Fibroblast of skin of left quadriceps (primary cell): Measurements from ENCODE around the gene IL1RAP.
"Not testable (repeated sequence)": the region's sequence is repeated elsewhere in the genome, so short reads cannot be mapped to it uniquely, and the experiment has no call there.

Source experiments
- DNase-seq, 2 experiments: peaks; one replicate each; pipeline ENCODE4 v3.0.0-alpha.2; 2013; ENCODE audit warnings: low read depth in 2 of 2

The IL1RAP gene

DNA sequence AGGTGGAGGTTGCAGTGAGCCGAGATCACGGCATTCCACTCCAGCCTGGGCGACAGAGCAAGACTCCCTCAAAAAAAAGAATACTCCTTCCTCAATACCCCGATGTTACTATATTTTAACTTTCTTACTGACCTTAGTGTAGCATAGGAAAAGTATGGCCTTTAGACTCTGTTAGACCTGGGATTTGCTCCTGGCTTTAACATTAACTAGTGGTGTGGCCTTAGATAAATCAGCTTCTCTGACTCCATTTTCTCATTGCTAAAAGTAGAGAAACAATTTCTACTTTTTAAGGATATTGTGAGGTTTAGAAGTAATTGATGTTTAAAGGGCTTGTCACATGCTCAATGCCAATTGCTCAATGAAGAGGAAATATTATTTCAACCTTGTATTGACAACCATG lies 7.6 kb upstream of the IL1RAP start:
- DNase-seq, result no peak

GRCh38 chr3:190512666-190513065 lies 1.2 kb upstream of the IL1RAP start:
- DNase-seq, result no peak

- DNase-seq, result no peak
Observed at GRCh38 chr3:190514413-190515153, 698 bp downstream of the IL1RAP start.

- DNase-seq, result no peak
Observed at GRCh38 chr3:190516416-190516815, 2.5 kb downstream of the IL1RAP start.

DNA sequence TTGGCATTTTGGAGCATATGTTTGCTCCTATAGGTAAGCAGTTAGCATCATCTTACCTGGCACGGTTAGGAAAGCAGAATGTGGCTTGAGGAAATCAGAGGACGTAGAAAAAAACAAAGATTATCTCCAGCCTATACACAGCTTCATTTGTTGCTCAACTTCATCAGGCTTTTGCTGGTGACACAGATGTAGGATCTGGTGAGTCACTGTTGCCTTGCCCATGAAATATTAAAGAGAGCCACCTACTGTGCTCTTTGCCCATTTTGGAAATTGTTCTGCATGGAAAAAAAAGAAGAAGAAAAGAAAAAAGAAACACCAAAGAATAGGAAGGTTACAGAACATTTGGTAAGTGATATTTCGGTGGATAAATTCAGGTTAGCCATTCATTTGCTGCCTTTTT lies 3.8 kb downstream of the IL1RAP start:
- no peak for DNase-seq

GRCh38 chr3:190518531-190518930 lies 4.6 kb downstream of the IL1RAP start:
- not testable (repeated sequence) for DNase-seq

DNA sequence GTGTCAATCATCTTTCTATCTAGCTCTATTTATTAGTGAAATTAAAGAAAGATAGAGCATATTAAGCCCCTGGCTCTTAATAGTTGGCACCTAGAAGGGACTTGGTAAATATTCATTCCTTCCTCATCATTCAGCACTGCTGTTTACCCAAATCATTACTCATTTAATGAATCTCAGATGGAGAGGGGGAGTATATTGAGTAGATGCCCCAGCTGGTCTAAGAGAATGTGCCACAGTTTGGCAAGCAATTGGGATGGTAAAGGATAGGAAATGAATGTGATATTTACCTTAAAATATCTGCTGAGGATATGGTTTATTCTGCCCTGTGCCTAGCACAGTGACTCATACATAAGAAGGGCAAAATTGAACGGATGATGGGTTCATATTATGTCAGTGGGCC lies 6.0 kb downstream of the IL1RAP start:
- no peak for DNase-seq

DNA sequence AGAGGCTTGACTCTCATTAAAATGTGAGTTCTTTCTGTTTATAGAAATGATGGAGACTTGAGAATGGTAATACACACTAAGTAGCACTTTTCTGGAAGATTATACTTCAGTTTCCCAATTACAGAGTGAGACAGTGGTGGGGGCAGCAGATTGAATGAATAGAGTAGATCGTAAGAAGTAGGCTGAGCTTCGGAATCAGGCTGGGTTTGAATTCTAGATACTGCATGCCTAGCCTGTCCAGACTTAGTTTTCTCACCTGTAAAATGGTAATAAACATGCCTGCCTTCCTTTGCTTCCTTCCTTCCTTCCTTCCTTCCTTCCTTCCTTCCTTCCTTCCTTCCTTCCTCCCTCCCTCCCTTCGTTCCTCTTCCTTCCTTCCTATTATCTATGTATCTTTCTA lies 8.1 kb downstream of the IL1RAP start:
- no peak for DNase-seq

DNA sequence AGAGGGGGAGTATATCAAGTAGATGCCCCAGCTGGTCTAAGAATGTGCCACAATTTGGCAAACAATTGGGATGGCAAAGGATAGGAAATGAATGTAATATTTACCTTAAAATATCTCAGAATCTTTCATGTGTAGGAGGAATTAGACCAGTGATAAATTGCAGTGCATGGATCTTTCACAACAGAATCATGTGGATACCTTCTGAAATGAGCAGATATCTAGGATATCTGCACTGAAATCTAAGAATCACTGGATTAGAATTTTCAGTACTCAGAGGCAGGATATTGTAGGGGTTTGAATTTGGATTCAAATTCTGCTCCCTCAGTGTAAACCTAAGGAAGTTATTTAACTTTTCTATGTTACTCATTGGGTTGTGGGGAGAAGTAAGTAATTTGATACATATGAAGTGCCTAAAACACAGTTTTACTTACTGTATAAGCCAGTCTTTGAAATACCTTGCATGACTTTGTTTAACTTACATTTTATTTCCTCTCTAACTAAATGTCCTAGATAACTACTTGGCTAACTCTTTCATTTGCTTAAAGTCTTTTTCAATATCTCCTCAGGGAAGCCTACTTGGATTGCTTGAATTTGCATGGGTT lies 8.8 kb downstream of the IL1RAP start:
- DNase-seq, result no peak

GRCh38 chr3:190524942-190525341 lies 11.1 kb downstream of the IL1RAP start:
- no peak for DNase-seq

- DNase-seq, result no peak
Observed at GRCh38 chr3:190525634-190526033, 11.7 kb downstream of the IL1RAP start.

- peak; percentile 47 to 54 for DNase-seq
Observed at GRCh38 chr3:190526787-190527762, 13.2 kb downstream of the IL1RAP start.

DNA sequence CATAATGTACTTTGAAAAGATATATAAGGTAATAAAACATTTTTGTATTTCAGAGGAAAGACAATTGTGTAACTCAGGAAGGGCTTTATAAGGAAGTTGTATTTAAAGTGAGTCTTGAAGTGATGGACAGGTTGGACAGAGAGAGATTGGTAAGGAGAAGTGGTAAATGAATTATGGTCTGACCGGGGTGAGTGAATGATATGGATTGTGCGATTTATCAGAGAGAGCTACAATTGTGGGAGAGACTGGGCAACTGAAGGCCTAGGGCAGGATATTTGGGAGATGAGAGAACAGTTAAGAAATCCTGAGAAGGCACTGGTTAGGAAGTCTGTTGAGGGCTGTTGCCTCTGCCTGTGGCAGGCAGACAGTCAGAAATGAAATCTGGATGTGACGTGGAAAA lies 14.8 kb downstream of the IL1RAP start:
- DNase-seq, result no peak

DNA sequence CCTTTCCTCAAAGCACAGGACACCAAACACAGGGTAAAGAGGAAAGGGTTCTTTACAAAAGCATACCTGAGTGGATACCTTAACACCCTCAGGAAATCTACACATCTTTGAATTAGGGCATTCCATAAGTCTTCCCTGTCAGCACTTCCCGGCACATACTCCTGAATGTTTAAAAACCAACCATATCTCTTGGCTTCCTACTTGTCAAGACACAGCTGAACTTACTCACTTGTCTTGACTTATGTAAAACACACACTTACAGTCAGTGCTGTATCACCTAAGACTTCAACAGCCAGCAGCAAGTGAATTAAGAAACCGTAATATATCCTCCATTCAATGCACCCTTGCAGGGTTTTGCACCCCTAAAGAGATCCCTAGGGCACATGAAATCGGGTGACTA lies 17.5 kb downstream of the IL1RAP start:
- no peak for DNase-seq

GRCh38 chr3:190532731-190533203 lies 18.9 kb downstream of the IL1RAP start:
- no peak for DNase-seq

GRCh38 chr3:190533511-190534281 lies 19.8 kb downstream of the IL1RAP start:
- DNase-seq, result peak; percentile 80

GRCh38 chr3:190534386-190534785 lies 20.5 kb downstream of the IL1RAP start:
- no peak for DNase-seq

GRCh38 chr3:190534986-190535385 lies 21.1 kb downstream of the IL1RAP start:
- no peak for DNase-seq

- DNase-seq, result no peak
Observed at GRCh38 chr3:190537146-190537545, 23.3 kb downstream of the IL1RAP start.

- DNase-seq, result no peak
Observed at GRCh38 chr3:190538288-190538687, 24.4 kb downstream of the IL1RAP start.

DNA sequence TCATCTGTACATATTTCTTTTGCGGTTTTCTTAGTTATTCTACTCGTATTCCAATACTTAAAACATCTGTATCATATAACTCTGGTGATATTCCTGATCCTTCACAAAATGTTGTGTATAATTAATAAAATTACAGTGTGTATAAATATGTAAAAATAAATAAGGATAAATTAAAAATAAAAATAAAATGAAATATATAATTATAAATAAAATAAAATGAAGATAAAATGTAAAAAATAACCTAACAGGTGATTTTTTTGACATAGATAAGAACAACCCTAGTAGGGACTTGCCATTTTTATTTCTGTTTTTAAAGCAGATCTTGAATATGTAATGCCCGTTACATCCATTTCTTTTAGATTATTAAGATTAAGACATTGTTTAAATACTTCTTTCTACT lies 25.6 kb downstream of the IL1RAP start:
- DNase-seq, result no peak

- DNase-seq, result no peak
Observed at GRCh38 chr3:190541008-190541407, 27.1 kb downstream of the IL1RAP start.
